H1 (cell line): ENCODE data around the gene TMEM225B. TPM values are rescaled to one million over a fixed set of nuclear protein-coding genes. Genes with fewer than 3 reads are reported as not detected.

Source experiments
- CTCF ChIA-PET: fragments of 300-600 bp; sonication (Branson Sonifier 250); formaldehyde crosslinking; loops from one replicate; lab custom pipeline; 2021; ENCODE audit not compliant: partially characterized antibody; lab: Charles Lee
- POLR2A ChIA-PET: fragments of 300-600 bp; sonication (Branson Sonifier 250); formaldehyde crosslinking; loops from one replicate; lab custom pipeline; 2021; ENCODE audit warnings: inconsistent platforms; ENCODE audit not compliant: partially characterized antibody; lab: Charles Lee
- DNase-seq, 2 experiments: peaks; one replicate each; pipeline versions ENCODE4 v3.0.0 to v3.0.0-alpha.2; 2010 to 2022; ENCODE audit warnings: low spot score in 2 of 2, low read depth in 1 of 2, mixed read lengths in 1 of 2
- FAIRE-seq: peaks from 2 replicates; lab custom pipeline; 2011; peaks lifted over from hg19 to GRCh38; lab: Jason Lieb, UNC
- H2AFZ ChIP-seq: 2 replicates; pipeline ENCODE4 v1.8.1; 2012; ENCODE audit warnings: low read length, inconsistent platforms
- H2AK5ac ChIP-seq: 2 replicates; pipeline ENCODE4 v1.6.1; 2013; ENCODE audit warnings: low read depth, low read length
- H2BK120ac ChIP-seq: replicated peaks from 2 replicates; pipeline ENCODE3; 2013; ENCODE audit warnings: low read depth, low read length, inconsistent platforms
- H2BK12ac ChIP-seq: 2 replicates; pipeline ENCODE4 v1.6.1; 2013; ENCODE audit warnings: low read depth, low read length
- H2BK15ac ChIP-seq: 2 replicates; pipeline ENCODE4 v1.6.1; 2013; ENCODE audit warnings: low read length
- H2BK20ac ChIP-seq: 2 replicates; pipeline ENCODE4 v1.6.1; 2013; ENCODE audit warnings: low read length
- H2BK5ac ChIP-seq: 2 replicates; pipeline ENCODE4 v1.6.1; 2013; ENCODE audit warnings: low read depth, low read length
- H3K14ac ChIP-seq: 2 replicates; pipeline ENCODE4 v1.6.1; 2013; ENCODE audit warnings: inconsistent platforms; ENCODE audit not compliant: insufficient read length
- H3K18ac ChIP-seq: 2 replicates; pipeline ENCODE4 v1.6.1; 2013; ENCODE audit warnings: low read length; ENCODE audit errors: extremely low read depth
- H3K23ac ChIP-seq: 2 replicates; pipeline ENCODE4 v1.6.1; 2013; ENCODE audit warnings: inconsistent platforms; ENCODE audit not compliant: insufficient read length
- H3K23me2 ChIP-seq: 2 replicates; pipeline ENCODE4 v1.6.1; 2013; ENCODE audit warnings: low read depth, low read length
- H3K27ac ChIP-seq: 2 replicates; pipeline ENCODE4 v1.6.1; 2011; ENCODE audit warnings: low read depth, low read length, inconsistent platforms
- H3K27me3 ChIP-seq, 4 experiments: replicated peaks in 1 of 4; 1 replicate in 1 of 4; 2 replicates in 3 of 4; pipeline versions ENCODE4 v1.6.1 to v1.8.1; 2011 to 2013; ENCODE audit warnings: low read length in 3 of 4, mild to moderate bottlenecking in 3 of 4, inconsistent platforms in 2 of 4, mixed read lengths in 2 of 4, moderate library complexity in 1 of 4; ENCODE audit not compliant: control insufficient read depth in 3 of 4, insufficient read depth in 3 of 4; ENCODE audit errors: extremely low read depth in 1 of 4
- H3K36me3 ChIP-seq, 4 experiments: 2 replicates each; pipeline versions ENCODE4 v1.6.1 to v1.8.1; 2011 to 2013; ENCODE audit warnings: mild to moderate bottlenecking in 4 of 4, low read length in 3 of 4, moderate library complexity in 2 of 4, control low read depth in 1 of 4, inconsistent platforms in 1 of 4; ENCODE audit not compliant: insufficient read depth in 4 of 4, control insufficient read depth in 2 of 4
- H3K4ac ChIP-seq: replicated peaks from 2 replicates; pipeline ENCODE3; 2013; ENCODE audit warnings: low read length, low read depth, mixed read lengths, inconsistent platforms; ENCODE audit not compliant: insufficient read length
- H3K4me1 ChIP-seq, 4 experiments: replicated peaks in 1 of 4; 1 replicate in 1 of 4; 2 replicates in 3 of 4; pipeline versions ENCODE4 v1.6.1 to v1.8.1; 2011 to 2013; ENCODE audit warnings: low read length in 3 of 4, inconsistent platforms in 2 of 4, mixed read lengths in 1 of 4; ENCODE audit not compliant: insufficient read depth in 4 of 4, control insufficient read depth in 3 of 4
- H3K4me2 ChIP-seq, 2 experiments: 2 replicates each; pipeline versions ENCODE4 v1.6.1 to v1.8.1; 2011 to 2013; ENCODE audit warnings: low read depth in 2 of 2, low read length in 2 of 2, control low read depth in 1 of 2, inconsistent platforms in 1 of 2, mild to moderate bottlenecking in 1 of 2; ENCODE audit not compliant: insufficient read depth in 1 of 2
- H3K4me3 ChIP-seq, 4 experiments: fragments of 200-600, 300-600 bp in 1 of 4; sonication (generic), shearing (Covaris generic), sonication (Bioruptor Twin) in 1 of 4; 2 replicates each; pipeline versions ENCODE4 v1.5.1 to v1.8.1; 2011 to 2016; ENCODE audit warnings: low read length in 4 of 4, low read depth in 3 of 4, control low read depth in 2 of 4, inconsistent platforms in 2 of 4, mild to moderate bottlenecking in 2 of 4, mixed read lengths in 1 of 4, moderate library complexity in 1 of 4; ENCODE audit not compliant: insufficient read depth in 2 of 4; ENCODE audit errors: extremely low read depth in 1 of 4
- H3K56ac ChIP-seq: replicated peaks from 2 replicates; pipeline ENCODE3; 2013; ENCODE audit warnings: low read depth, mild to moderate bottlenecking, mixed read lengths, low read length, inconsistent platforms; ENCODE audit not compliant: insufficient read length
- H3K79me1 ChIP-seq: 2 replicates; pipeline ENCODE4 v1.6.1; 2013; ENCODE audit warnings: low read depth, low read length, control low read depth
- H3K79me2 ChIP-seq, 2 experiments: 2 replicates each; pipeline versions ENCODE4 v1.6.1 to v1.8.1; 2012 to 2013; ENCODE audit warnings: low read length in 2 of 2, mild to moderate bottlenecking in 2 of 2, inconsistent platforms in 1 of 2; ENCODE audit not compliant: insufficient read depth in 2 of 2, control insufficient read depth in 1 of 2
- H3K9ac ChIP-seq, 4 experiments: replicated peaks in 1 of 4; 1 replicate in 1 of 4; 2 replicates in 3 of 4; pipeline versions ENCODE4 v1.6.1 to v1.8.1; 2011 to 2013; ENCODE audit warnings: low read depth in 3 of 4, low read length in 3 of 4, control low read depth in 2 of 4, mild to moderate bottlenecking in 2 of 4, moderate library complexity in 2 of 4, inconsistent platforms in 1 of 4; ENCODE audit errors: extremely low read depth in 1 of 4
- H3K9me3 ChIP-seq, 2 experiments: 2 replicates each; pipeline versions ENCODE4 v1.6.1 to v1.8.1; 2012 to 2013; ENCODE audit warnings: mild to moderate bottlenecking in 2 of 2, moderate library complexity in 2 of 2, control low read depth in 1 of 2, inconsistent platforms in 1 of 2, low read depth in 1 of 2, low read length in 1 of 2, mixed read lengths in 1 of 2; ENCODE audit not compliant: insufficient read depth in 2 of 2
- H4K20me1 ChIP-seq, 2 experiments: replicated peaks in 1 of 2; 2 replicates each; pipeline versions ENCODE3 to v1.8.1; 2011 to 2013; ENCODE audit warnings: inconsistent platforms in 2 of 2, low read length in 2 of 2, mild to moderate bottlenecking in 1 of 2; ENCODE audit not compliant: insufficient read depth in 2 of 2, control insufficient read depth in 1 of 2
- H4K5ac ChIP-seq: 2 replicates; pipeline ENCODE4 v1.6.1; 2013; ENCODE audit warnings: low read length, low read depth, mixed read lengths, inconsistent platforms; ENCODE audit not compliant: insufficient read length
- H4K8ac ChIP-seq: 2 replicates; pipeline ENCODE4 v1.8.0; 2013; ENCODE audit warnings: mild to moderate bottlenecking, moderate library complexity, low read length, inconsistent platforms; ENCODE audit not compliant: insufficient read depth; ENCODE audit errors: extremely low read depth
- H4K91ac ChIP-seq: replicated peaks from 2 replicates; pipeline ENCODE3; 2013; ENCODE audit warnings: low read length, mixed read lengths, inconsistent platforms; ENCODE audit not compliant: insufficient read length
- RXRA ChIP-seq: IDR thresholded peaks from 2 replicates; pipeline ENCODE4 v1.6.1; 2011; ENCODE audit warnings: low read depth, mild to moderate bottlenecking, low read length, moderate library complexity; ENCODE audit not compliant: insufficient read depth
- USF2 ChIP-seq: IDR thresholded peaks from 2 replicates; pipeline ENCODE4 v1.6.1; 2011; ENCODE audit warnings: low read length, improper control_type of control experiment
- YY1 ChIP-seq: IDR thresholded peaks from 2 replicates; pipeline ENCODE4 v1.6.1; 2011; ENCODE audit warnings: low read depth, mild to moderate bottlenecking, low read length
- WGBS, 2 experiments: shearing (Covaris generic) in 1 of 2; methylation state at CpG; one replicate each; pipeline versions ENCODE4 v1.1.6 to v1.1.7; 2013 to 2015; ENCODE audit warnings: low lambda C conversion rate in 2 of 2, mixed read lengths in 2 of 2, inconsistent platforms in 1 of 2, low coverage in 1 of 2, missing lambda C conversion rate in 1 of 2; ENCODE audit not compliant: insufficient replicate concordance in 2 of 2, insufficient coverage in 1 of 2, insufficient read length in 1 of 2; ENCODE audit errors: extremely low coverage in 1 of 2, missing lambda C conversion rate in 1 of 2; 5-methylcytosine and 5-hydroxymethylcytosine counted together
- polyA plus RNA-seq, 7 experiments: library from polyadenylated mRNA; depleted of rRNA in 3 of 7; stranded (reverse) in 5 of 7; unstranded in 2 of 7; fragments of >200 nt in 5 of 7; fragments of 200-250 nt in 2 of 7; gene quantifications; 1 replicate in 5 of 7; 2 replicates in 1 of 7; 4 replicates in 1 of 7; pipeline versions ENCODE4 v1.2.1 to v1.2.3, GENCODE V29; 2011 to 2013; ENCODE audit warnings: missing spikeins in 2 of 7, mixed read lengths in 2 of 7
- total RNA-seq: library from RNA; stranded (reverse); fragmentation: NEBNext Ultra II Directional; extraction: Animal tissue kit (Norgen Biotek cat#: 25700); gene quantifications from 2 replicates; pipeline ENCODE4 v1.2.1, GENCODE V29; 2021

Gene TMEM225B
- total and polyA plus RNA-seq, 2 of the 8 experiments (the other 6 are each of a cell fraction or from before 2014, with no cell fraction given): 0.68 TPM; not detected in 1

DNA sequence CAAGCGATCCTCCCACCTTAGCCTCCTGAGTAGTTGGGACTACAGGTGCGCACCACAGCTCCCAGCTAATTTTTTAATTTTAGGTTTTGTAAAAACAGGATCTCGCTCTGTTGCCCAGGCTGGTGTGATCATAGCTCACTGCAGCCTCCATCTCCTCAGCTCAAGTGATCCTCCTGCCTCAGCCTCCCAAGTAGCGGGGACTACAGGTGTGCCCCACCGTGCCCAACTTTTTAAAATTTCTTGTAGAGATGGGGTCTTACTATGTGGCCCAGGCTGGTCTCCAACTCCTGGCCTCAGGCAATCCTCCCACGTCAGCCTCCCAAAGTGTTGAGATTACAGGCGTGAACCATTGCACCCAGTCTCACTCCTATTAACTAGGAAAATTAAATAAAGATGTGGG is 7.5 kb downstream of the TMEM225B start:
- no peak overlapping the region for H3K23ac ChIP-seq
- H2BK12ac ChIP-seq: no peak overlapping the region
- H4K20me1 ChIP-seq: no peaks in the 10 kb centered on the region
- no peak overlapping the region for H3K4ac ChIP-seq
- H4K5ac ChIP-seq: no peak overlapping the region
- H3K27ac ChIP-seq: no peak overlapping the region
- no peak for TF ChIP-seq USF2
- TF ChIP-seq YY1: no peak
- no peak for TF ChIP-seq RXRA
- no peak overlapping the region for H4K8ac ChIP-seq
- no peak overlapping the region for H2BK15ac ChIP-seq
- H3K9me3 ChIP-seq: no peaks in the 10 kb centered on the region
- H2BK20ac ChIP-seq: no peak overlapping the region
- no peak overlapping the region for H3K56ac ChIP-seq
- no peak overlapping the region for H3K4me2 ChIP-seq
- H2BK5ac ChIP-seq: no peak overlapping the region
- H3K36me3 ChIP-seq: no peaks in the 10 kb centered on the region
- H3K27me3 ChIP-seq: peaks cover 0 to 3% (median 1%) of the 10 kb centered on the region in 4 experiments; a peak in 1 of 7 replicates
- no peak overlapping the region for H2AFZ ChIP-seq
- no peak for DNase-seq
- CTCF ChIA-PET: interaction anchor here (1.0 to 2.9 kb wide), 5 partner anchors 11 to 80 kb away, joined by 3 to 18 read pairs (median 4); partner anchors contain the start of gene ZSCAN25
- WGBS, 2 experiments: 87% methylated on average over 7 of the region's 7 CpGs; no CpG with 5 or more reads in 1 of the 2 experiments
- peaks cover 0 to 3% (median under 1%) of the 10 kb centered on the region in 4 experiments; a peak in 3 of 7 replicates for H3K4me1 ChIP-seq
- H2AK5ac ChIP-seq: no peak overlapping the region
- H3K23me2 ChIP-seq: no peaks in the 10 kb centered on the region; the same call in 1 of the 2 replicates
- no peak overlapping the region for H3K4me3 ChIP-seq
- no peak overlapping the region for H4K91ac ChIP-seq
- no peak for FAIRE-seq
- H3K79me1 ChIP-seq: no peaks in the 10 kb centered on the region
- no peak overlapping the region for H2BK120ac ChIP-seq
- no peaks in the 10 kb centered on the region for H3K79me2 ChIP-seq
- no peak overlapping the region for H3K14ac ChIP-seq
- POLR2A ChIA-PET: interaction anchor here (3.8 kb wide), 1 partner anchor 11 kb away, joined by 16 read pairs; the partner anchor contains the start of gene ZSCAN25
- H3K18ac ChIP-seq: no peak overlapping the region
- H3K9ac ChIP-seq: no peak overlapping the region
